BJ (cell line): Measurements from ENCODE around the gene DSCAML1. TPM values are rescaled to one million over a fixed set of nuclear protein-coding genes. Genes with fewer than 3 reads are reported as not detected.

Experiments
- CTCF ChIA-PET: fragments of 350-600 bp; formaldehyde crosslinking; extraction: SDS; loops from one replicate; lab custom pipeline; 2021; ENCODE audit warnings: antibody characterized with exemption, inconsistent platforms; lab: Yijun Ruan, JAX
- POLR2A ChIA-PET: fragments of 300-600 bp; sonication (Branson Sonifier 250); formaldehyde crosslinking; extraction: SDS; loops from one replicate; lab custom pipeline; 2021; ENCODE audit warnings: antibody characterized with exemption; lab: Charles Lee
- DNase-seq: peaks from one replicate; pipeline ENCODE4 v3.0.0-alpha.2; 2011; ENCODE audit warnings: low read depth
- H3K27me3 ChIP-seq: 2 replicates; pipeline ENCODE4 v1.6.0; 2011; ENCODE audit warnings: low read length; ENCODE audit not compliant: control insufficient read depth, insufficient read depth
- H3K36me3 ChIP-seq: 2 replicates; pipeline ENCODE4 v1.5.1; 2011; ENCODE audit warnings: low read length; ENCODE audit not compliant: control insufficient read depth, insufficient read depth
- H3K4me3 ChIP-seq: 2 replicates; pipeline ENCODE4 v1.5.1; 2011; ENCODE audit warnings: low read depth, mild to moderate bottlenecking, control low read depth, low read length
- polyA plus RNA-seq: library from polyadenylated mRNA; depleted of rRNA; stranded (reverse); fragments of >200 nt; gene quantifications from 2 replicates; pipeline ENCODE4 v1.2.3, GENCODE V29; 2011
- TF ChIP-seq, protein P1 (sequence below): IDR thresholded peaks from 2 replicates; pipeline ENCODE4 v1.5.1; 2011; ENCODE audit warnings: low read depth, mild to moderate bottlenecking, control low read depth, inconsistent platforms, low read length, moderate library complexity; ENCODE audit not compliant: insufficient read depth

DSCAML1 gene
- polyA plus RNA-seq, 1 experiment, result not detected

GRCh38 chr11:117743121-117743815, 53.7 kb downstream of the DSCAML1 start:
- POLR2A ChIA-PET, result no interaction called here
- TF ChIP-seq, protein P1, sequence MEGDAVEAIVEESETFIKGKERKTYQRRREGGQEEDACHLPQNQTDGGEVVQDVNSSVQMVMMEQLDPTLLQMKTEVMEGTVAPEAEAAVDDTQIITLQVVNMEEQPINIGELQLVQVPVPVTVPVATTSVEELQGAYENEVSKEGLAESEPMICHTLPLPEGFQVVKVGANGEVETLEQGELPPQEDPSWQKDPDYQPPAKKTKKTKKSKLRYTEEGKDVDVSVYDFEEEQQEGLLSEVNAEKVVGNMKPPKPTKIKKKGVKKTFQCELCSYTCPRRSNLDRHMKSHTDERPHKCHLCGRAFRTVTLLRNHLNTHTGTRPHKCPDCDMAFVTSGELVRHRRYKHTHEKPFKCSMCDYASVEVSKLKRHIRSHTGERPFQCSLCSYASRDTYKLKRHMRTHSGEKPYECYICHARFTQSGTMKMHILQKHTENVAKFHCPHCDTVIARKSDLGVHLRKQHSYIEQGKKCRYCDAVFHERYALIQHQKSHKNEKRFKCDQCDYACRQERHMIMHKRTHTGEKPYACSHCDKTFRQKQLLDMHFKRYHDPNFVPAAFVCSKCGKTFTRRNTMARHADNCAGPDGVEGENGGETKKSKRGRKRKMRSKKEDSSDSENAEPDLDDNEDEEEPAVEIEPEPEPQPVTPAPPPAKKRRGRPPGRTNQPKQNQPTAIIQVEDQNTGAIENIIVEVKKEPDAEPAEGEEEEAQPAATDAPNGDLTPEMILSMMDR, result no peak

DNA sequence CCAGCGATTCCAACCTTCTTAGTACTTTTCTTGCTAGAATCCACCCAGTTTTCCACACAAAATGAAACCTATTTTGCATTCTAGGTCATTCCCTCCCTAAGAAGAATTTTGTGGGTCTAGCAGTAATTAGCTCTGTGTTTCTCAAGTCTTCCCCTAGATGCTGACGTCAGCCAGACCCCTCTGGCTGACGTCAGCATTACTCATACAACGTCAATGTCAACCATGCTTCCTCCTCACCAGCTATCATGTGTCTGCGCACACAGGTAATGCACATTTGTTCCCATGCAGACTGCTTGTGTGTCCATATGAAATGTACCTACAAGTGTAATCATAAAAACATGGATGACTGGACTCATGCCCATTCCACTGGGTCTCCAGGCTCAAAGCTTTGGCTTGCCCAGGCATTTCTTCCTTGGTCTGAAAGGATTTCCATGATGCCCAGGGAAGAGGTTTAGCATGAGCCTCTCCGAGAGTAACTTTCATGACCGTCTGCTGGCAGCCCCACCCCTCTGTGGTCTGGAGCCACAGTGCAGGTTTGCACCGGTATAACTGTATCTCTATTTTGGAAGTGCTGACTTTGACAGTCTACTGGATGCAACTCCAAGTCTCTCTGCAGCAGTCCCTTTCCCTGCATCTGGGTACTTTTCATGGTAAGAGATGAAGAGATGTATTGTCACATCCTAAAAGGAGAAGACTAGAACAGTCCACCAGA, 58.6 kb downstream of the DSCAML1 start:
- TF ChIP-seq, protein P1, result no peak
- POLR2A ChIA-PET, result no interaction called here
- DNase-seq, result no peak
- CTCF ChIA-PET, result no interaction called here
- Histone ChIP-seq H3K4me3 (no peak overlapping the region), H3K36me3 (no peaks in the 10 kb centered on the region), H3K27me3 (no peaks in the 10 kb centered on the region)

More at GRCh38 chr11:117743121-117743815, 53.7 kb downstream of the DSCAML1 start:
- no peak for DNase-seq
- Histone ChIP-seq H3K4me3 (no peak overlapping the region), H3K27me3 (no peaks in the 10 kb centered on the region; the same call in 1 of the 2 replicates), H3K36me3 (no peaks in the 10 kb centered on the region)
- CTCF ChIA-PET, result interaction anchor here (1.0 kb wide), 1 partner anchor 64 kb away, joined by 3 read pairs; no protein-coding TSS in a partner anchor

GRCh38 chr11:117735350-117735977, 61.6 kb downstream of the DSCAML1 start:
- Histone ChIP-seq H3K36me3 (no peaks in the 10 kb centered on the region), H3K4me3 (no peak overlapping the region), H3K27me3 (no peaks in the 10 kb centered on the region)
- CTCF ChIA-PET, result no interaction called here
- DNase-seq, result no peak
- TF ChIP-seq, protein P1, result no peak
- POLR2A ChIA-PET, result no interaction called here

DNA sequence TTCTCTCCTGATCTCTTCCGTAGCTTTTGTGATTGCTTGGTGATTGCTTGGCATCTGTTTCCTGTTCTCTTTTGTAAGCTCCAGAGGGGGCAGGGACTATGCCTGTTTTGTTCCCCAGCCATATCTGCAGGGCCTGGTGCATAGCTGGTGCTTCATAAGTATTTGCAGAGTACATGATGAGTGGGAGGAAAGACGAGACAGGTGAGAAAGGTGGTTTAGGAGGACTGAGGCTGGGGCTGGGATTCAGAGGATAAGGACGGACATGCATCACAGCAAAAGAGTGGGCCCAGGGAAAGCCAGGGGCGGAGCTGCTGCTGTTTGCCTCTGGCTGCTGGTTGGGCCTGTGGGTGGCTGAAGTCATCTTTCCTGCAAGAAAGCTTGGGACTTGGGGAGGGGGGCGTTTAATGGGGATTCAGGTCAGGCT, 62.4 kb downstream of the DSCAML1 start:
- no peak for DNase-seq
- POLR2A ChIA-PET, result no interaction called here
- TF ChIP-seq, protein P1, result no peak
- no peaks in the 10 kb centered on the region for H3K27me3 ChIP-seq
- CTCF ChIA-PET, result no interaction called here
- no peak overlapping the region for H3K4me3 ChIP-seq
- H3K36me3 ChIP-seq, result no peaks in the 10 kb centered on the region

DNA sequence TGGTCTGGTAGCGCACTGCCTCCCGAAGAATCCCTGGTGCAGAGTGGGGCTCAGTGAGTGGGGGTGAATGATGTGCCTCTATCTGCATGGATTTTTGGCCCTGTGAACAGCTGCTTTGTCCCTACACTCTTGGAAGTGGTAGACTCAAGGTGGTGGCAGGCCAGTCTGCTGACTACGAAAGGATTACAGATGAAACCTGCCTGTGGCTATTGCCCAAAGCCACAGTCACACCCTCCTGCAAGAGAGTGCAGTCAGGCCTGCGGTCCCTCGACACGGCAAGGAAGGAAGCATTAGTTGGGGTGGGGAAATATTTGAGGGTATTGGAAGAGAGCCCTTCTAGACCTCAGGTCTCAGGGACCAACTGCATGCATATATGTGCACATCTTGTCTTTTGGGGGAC, 63.7 kb downstream of the DSCAML1 start:
- TF ChIP-seq, protein P1, result no peak
- ChIA-PET POLR2A (no interaction called here), CTCF (no interaction called here)
- Histone ChIP-seq H3K4me3 (no peak overlapping the region), H3K36me3 (no peaks in the 10 kb centered on the region), H3K27me3 (no peaks in the 10 kb centered on the region)
- DNase-seq, result no peak
